ENCODE results near the gene EHD1. TPM values are rescaled to one million over a fixed set of nuclear protein-coding genes. Genes with fewer than 3 reads are reported as not detected.

The EHD1 gene
- total and polyA plus RNA-seq, 9 of the 15 experiments (the other 6 are each of a cell fraction or from before 2014, with no cell fraction given) = 0.46 to 65.0 (median 16.4) TPM

GRCh38 chr11:64918017-64918416, 39.6 kb upstream of the EHD1 start (continued):
- TF ChIP-seq, protein P1, sequence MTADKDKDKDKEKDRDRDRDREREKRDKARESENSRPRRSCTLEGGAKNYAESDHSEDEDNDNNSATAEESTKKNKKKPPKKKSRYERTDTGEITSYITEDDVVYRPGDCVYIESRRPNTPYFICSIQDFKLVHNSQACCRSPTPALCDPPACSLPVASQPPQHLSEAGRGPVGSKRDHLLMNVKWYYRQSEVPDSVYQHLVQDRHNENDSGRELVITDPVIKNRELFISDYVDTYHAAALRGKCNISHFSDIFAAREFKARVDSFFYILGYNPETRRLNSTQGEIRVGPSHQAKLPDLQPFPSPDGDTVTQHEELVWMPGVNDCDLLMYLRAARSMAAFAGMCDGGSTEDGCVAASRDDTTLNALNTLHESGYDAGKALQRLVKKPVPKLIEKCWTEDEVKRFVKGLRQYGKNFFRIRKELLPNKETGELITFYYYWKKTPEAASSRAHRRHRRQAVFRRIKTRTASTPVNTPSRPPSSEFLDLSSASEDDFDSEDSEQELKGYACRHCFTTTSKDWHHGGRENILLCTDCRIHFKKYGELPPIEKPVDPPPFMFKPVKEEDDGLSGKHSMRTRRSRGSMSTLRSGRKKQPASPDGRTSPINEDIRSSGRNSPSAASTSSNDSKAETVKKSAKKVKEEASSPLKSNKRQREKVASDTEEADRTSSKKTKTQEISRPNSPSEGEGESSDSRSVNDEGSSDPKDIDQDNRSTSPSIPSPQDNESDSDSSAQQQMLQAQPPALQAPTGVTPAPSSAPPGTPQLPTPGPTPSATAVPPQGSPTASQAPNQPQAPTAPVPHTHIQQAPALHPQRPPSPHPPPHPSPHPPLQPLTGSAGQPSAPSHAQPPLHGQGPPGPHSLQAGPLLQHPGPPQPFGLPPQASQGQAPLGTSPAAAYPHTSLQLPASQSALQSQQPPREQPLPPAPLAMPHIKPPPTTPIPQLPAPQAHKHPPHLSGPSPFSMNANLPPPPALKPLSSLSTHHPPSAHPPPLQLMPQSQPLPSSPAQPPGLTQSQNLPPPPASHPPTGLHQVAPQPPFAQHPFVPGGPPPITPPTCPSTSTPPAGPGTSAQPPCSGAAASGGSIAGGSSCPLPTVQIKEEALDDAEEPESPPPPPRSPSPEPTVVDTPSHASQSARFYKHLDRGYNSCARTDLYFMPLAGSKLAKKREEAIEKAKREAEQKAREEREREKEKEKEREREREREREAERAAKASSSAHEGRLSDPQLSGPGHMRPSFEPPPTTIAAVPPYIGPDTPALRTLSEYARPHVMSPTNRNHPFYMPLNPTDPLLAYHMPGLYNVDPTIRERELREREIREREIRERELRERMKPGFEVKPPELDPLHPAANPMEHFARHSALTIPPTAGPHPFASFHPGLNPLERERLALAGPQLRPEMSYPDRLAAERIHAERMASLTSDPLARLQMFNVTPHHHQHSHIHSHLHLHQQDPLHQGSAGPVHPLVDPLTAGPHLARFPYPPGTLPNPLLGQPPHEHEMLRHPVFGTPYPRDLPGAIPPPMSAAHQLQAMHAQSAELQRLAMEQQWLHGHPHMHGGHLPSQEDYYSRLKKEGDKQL (CRISPR knock-in tag; IDR thresholded peaks at IDR 0.05; ENCODE audit: borderline replicate concordance) = no peak
- no peak for TF ChIP-seq NCOA2 (IDR thresholded peaks at IDR 0.05; ENCODE audit: partially characterized antibody in 2 of 2)
- TF ChIP-seq JUND (IDR thresholded peaks at IDR 0.05; ENCODE audit: borderline replicate concordance, low read depth, low read length) = peak; percentile 19; the same call in 1 of the 2 replicates
- no peak; the same call in 2 of the 3 replicates for TF ChIP-seq JUND (tag; IDR thresholded peaks at IDR 0.05; ENCODE audit: borderline replicate concordance, low read depth, low read length)
- TF ChIP-seq TOE1 (IDR thresholded peaks at IDR 0.05; ENCODE audit: borderline replicate concordance) = peak; percentile 22; the same call in 1 of the 2 replicates
- TF ChIP-seq TOE1 (CRISPR knock-in tag; IDR thresholded peaks at IDR 0.05; ENCODE audit: borderline replicate concordance, low read depth) = no peak
- peak; percentile 23 to 41; a peak in 3 of 4 replicates for TF ChIP-seq RAD21 (CRISPR knock-in tag; conservative IDR thresholded peaks at IDR 0.05 in 1 of 2, IDR thresholded peaks at IDR 0.05 in 1 of 2)
- TF ChIP-seq, protein P2, sequence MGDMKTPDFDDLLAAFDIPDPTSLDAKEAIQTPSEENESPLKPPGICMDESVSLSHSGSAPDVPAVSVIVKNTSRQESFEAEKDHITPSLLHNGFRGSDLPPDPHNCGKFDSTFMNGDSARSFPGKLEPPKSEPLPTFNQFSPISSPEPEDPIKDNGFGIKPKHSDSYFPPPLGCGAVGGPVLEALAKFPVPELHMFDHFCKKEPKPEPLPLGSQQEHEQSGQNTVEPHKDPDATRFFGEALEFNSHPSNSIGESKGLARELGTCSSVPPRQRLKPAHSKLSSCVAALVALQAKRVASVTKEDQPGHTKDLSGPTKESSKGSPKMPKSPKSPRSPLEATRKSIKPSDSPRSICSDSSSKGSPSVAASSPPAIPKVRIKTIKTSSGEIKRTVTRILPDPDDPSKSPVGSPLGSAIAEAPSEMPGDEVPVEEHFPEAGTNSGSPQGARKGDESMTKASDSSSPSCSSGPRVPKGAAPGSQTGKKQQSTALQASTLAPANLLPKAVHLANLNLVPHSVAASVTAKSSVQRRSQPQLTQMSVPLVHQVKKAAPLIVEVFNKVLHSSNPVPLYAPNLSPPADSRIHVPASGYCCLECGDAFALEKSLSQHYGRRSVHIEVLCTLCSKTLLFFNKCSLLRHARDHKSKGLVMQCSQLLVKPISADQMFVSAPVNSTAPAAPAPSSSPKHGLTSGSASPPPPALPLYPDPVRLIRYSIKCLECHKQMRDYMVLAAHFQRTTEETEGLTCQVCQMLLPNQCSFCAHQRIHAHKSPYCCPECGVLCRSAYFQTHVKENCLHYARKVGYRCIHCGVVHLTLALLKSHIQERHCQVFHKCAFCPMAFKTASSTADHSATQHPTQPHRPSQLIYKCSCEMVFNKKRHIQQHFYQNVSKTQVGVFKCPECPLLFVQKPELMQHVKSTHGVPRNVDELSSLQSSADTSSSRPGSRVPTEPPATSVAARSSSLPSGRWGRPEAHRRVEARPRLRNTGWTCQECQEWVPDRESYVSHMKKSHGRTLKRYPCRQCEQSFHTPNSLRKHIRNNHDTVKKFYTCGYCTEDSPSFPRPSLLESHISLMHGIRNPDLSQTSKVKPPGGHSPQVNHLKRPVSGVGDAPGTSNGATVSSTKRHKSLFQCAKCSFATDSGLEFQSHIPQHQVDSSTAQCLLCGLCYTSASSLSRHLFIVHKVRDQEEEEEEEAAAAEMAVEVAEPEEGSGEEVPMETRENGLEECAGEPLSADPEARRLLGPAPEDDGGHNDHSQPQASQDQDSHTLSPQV (IDR thresholded peaks at IDR 0.05) = peak; percentile 75
- no peak for TF ChIP-seq CLOCK (CRISPR knock-in tag; IDR thresholded peaks at IDR 0.05; ENCODE audit: borderline replicate concordance)
- TF ChIP-seq, protein P3, sequence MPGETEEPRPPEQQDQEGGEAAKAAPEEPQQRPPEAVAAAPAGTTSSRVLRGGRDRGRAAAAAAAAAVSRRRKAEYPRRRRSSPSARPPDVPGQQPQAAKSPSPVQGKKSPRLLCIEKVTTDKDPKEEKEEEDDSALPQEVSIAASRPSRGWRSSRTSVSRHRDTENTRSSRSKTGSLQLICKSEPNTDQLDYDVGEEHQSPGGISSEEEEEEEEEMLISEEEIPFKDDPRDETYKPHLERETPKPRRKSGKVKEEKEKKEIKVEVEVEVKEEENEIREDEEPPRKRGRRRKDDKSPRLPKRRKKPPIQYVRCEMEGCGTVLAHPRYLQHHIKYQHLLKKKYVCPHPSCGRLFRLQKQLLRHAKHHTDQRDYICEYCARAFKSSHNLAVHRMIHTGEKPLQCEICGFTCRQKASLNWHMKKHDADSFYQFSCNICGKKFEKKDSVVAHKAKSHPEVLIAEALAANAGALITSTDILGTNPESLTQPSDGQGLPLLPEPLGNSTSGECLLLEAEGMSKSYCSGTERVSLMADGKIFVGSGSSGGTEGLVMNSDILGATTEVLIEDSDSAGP (CRISPR knock-in tag; IDR thresholded peaks at IDR 0.05) = no peak
- TF ChIP-seq ZNF444 (CRISPR knock-in tag; IDR thresholded peaks at IDR 0.05) = no peak
- TF ChIP-seq ETS2 (tag; IDR thresholded peaks at IDR 0.05; ENCODE audit: borderline replicate concordance, poor library complexity, severe bottlenecking) = no peak

Measured in K562 (cell line).